ENCODE results near the gene C1QTNF5. TPM values are rescaled to one million over a fixed set of nuclear protein-coding genes. Genes with fewer than 3 reads are reported as not detected.

Gene C1QTNF5
- total and polyA plus RNA-seq, 4 donors, result 1.9 to 6.4 (median 3.3) TPM

GRCh38 chr11:119346605-119347004, 5.9 kb upstream of the C1QTNF5 start, which contains the start of gene MFRP:
MFRP (minus strand) TSS chr11:119346705; CDS start chr11:119346513, 192 bp downstream.
- Histone ChIP-seq H3K9ac (ENCODE audit: low read depth in 1 of 2, low read length in 2 of 2) (no peak within 1 kb of the TSS), H3K4me3 (ENCODE audit: low read depth in 1 of 3, low read length in 3 of 3) (no peak within 1 kb of the TSS), H3K4me1 (ENCODE audit: control insufficient read depth in 4 of 4, insufficient read depth in 4 of 4, low read length in 3 of 4) (no peaks in the 10 kb centered on the region), H3K36me3 (ENCODE audit: control insufficient read depth in 4 of 4, insufficient read depth in 3 of 4, low read depth in 1 of 4, low read length in 3 of 4) (no peaks in the 10 kb centered on the region), H3K27ac (ENCODE audit: low read depth in 1 of 2, low read length in 2 of 2) (no peak within 1 kb of the TSS), H3K9me3 (ENCODE audit: control insufficient read depth in 4 of 4, low read length in 3 of 4) (no peaks in the 10 kb centered on the region), H3K27me3 (ENCODE audit: control insufficient read depth in 4 of 4, insufficient read depth in 4 of 4, low read length in 3 of 4) (no peaks in the 10 kb centered on the region)
- DNase-seq (ENCODE audit: low spot score), result no peak
- no peak for TF ChIP-seq FOXA1 (IDR thresholded peaks at IDR 0.05)
- no peak for TF ChIP-seq SP1 (IDR thresholded peaks at IDR 0.05)
- TF ChIP-seq ZBTB33 (IDR thresholded peaks at IDR 0.05), result no peak
- no peak for TF ChIP-seq YY1 (IDR thresholded peaks at IDR 0.05)
- no peak for TF ChIP-seq JUND (IDR thresholded peaks at IDR 0.05)
- TF ChIP-seq REST (IDR thresholded peaks at IDR 0.05), result no peak
- no peak for TF ChIP-seq CTCF (IDR thresholded peaks at IDR 0.05; ENCODE audit: low read depth, low read length, missing input control)
- TF ChIP-seq ATF3 (IDR thresholded peaks at IDR 0.05), result no peak
- no peak for TF ChIP-seq EGR1 (IDR thresholded peaks at IDR 0.05; ENCODE audit: low read depth in 2 of 2)
- TF ChIP-seq RAD21 (IDR thresholded peaks at IDR 0.05), result no peak
- no peak for TF ChIP-seq HNF4G (IDR thresholded peaks at IDR 0.05)
- no peak for TF ChIP-seq HNF4A (conservative IDR thresholded peaks at IDR 0.05)
- TF ChIP-seq FOXA2 (IDR thresholded peaks at IDR 0.05), result no peak
- TF ChIP-seq RXRA (IDR thresholded peaks at IDR 0.05), result no peak
- 69% methylated on average over 6 of the region's 6 CpGs for WGBS

- Histone ChIP-seq H3K4me1 (ENCODE audit: control insufficient read depth in 4 of 4, insufficient read depth in 4 of 4, low read length in 3 of 4) (peaks cover 0 to 6% (median 0%) of the 10 kb centered on the region in 4 donors), H3K27me3 (ENCODE audit: control insufficient read depth in 4 of 4, insufficient read depth in 4 of 4, low read length in 3 of 4) (no peaks in the 10 kb centered on the region), H3K9me3 (ENCODE audit: control insufficient read depth in 4 of 4, low read length in 3 of 4) (no peaks in the 10 kb centered on the region), H3K9ac (ENCODE audit: low read depth in 1 of 2, low read length in 2 of 2) (no peak overlapping the region), H3K27ac (ENCODE audit: low read depth in 1 of 2, low read length in 2 of 2) (no peak overlapping the region), H3K36me3 (ENCODE audit: control insufficient read depth in 4 of 4, insufficient read depth in 3 of 4, low read depth in 1 of 4, low read length in 3 of 4) (no peaks in the 10 kb centered on the region), H3K4me3 (ENCODE audit: low read depth in 1 of 3, low read length in 3 of 3) (no peak overlapping the region)
- WGBS, result 87% methylated on average over 12 of the region's 12 CpGs
- no peak for DNase-seq (ENCODE audit: low spot score)
- no peak for TF ChIP-seq FOXA2 (IDR thresholded peaks at IDR 0.05)
- no peak for TF ChIP-seq CTCF (IDR thresholded peaks at IDR 0.05; ENCODE audit: low read depth, low read length, missing input control)
- no peak for TF ChIP-seq ZBTB33 (IDR thresholded peaks at IDR 0.05)
- TF ChIP-seq ATF3 (IDR thresholded peaks at IDR 0.05), result no peak
- TF ChIP-seq RXRA (IDR thresholded peaks at IDR 0.05), result no peak
- no peak for TF ChIP-seq MAX (IDR thresholded peaks at IDR 0.05)
- no peak for TF ChIP-seq REST (IDR thresholded peaks at IDR 0.05)
Measured at GRCh38 chr11:119345685-119346084, 5.0 kb upstream of the C1QTNF5 start.
